ENCODE data around the gene SLC47A2.

SLC47A2 gene

DNA sequence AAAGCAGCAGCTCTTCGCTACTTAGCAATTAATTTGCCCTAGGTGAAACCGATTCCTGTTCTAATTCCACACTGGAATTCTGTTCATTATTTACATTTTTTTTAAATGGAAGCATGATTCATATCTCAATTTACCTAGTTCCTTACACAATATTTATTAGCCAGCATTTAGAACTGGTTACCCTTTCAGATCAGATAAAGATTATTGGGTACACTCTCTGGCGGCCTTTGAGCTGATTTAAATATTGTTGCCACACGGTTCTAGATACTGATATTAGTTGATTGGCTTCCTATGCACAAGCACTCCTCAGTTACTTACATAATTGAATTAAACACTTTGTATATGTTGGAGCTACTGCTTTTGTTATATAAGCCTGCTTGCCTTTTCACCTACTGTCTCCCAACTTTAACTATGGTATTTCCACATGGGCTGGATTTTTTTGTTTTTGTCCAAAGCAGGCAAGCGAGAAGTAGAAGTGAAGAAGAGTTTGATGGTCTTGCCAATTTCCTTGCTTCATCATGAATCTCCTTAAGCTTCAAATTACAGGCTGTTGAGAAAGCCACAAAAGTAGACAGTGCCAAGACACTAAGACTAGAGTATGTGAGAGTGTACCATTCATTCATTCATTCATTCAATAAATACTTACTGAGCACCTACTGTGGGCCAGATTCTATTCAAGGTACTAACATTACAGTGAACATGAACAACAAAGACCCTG lies 71.7 kb downstream of the SLC47A2 start:
- DNase-seq = no peak

DNA sequence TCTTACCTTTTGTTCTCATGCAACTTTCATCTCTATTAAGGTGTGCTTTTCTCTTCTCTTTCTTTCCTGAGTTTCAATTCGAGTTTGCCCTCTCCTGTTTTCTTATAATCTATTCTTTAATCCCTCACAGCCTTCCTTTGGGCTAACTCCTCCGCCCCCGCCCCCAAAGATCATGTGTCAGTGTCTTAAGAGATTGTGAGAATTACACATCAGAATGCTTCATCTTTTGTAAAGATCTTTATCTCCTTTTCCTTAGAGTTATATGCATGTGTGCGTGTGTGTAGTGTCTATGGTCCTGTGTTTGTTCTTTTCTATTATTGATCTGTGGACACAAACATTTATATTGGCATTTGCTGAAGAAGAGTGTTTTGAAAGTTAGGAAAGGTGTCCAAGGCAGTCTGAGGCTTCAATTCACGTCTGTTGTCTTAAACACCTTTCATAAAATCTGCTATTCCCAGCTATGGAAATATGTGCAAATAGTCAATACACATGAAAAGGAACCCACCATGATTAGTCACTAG lies 74.0 kb downstream of the SLC47A2 start:
- DNase-seq = no peak

DNA sequence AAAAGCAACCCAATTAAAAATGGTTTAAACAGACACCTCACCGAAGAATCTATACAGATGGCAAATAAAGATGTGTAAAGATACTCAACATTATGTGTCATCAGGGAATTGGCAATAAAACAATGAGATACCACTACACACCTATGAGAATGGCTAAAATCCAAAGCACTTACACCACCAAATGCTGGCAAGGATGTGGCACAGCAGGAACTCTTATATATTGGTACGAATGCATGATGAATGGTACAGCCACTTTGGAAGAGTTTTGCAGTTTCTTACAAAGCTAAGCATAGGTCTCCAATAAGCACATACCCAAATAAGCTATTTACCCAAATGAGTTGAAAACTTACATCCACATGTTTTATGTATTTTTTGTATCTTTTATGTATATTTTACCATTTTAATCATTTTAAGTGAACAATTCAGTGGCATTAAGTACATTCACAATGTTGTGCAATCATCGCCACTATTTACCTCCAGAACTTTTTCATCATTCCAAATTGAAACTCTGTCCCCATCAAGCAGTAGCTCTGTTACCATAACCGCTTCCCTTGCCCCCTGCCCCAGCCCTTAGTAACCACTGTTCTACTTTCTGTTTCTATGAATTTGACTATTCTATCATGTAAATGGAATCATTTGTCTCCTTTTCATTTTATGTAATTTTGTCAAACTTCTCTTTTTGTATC lies 74.6 kb downstream of the SLC47A2 start:
- no peak for DNase-seq

DNA sequence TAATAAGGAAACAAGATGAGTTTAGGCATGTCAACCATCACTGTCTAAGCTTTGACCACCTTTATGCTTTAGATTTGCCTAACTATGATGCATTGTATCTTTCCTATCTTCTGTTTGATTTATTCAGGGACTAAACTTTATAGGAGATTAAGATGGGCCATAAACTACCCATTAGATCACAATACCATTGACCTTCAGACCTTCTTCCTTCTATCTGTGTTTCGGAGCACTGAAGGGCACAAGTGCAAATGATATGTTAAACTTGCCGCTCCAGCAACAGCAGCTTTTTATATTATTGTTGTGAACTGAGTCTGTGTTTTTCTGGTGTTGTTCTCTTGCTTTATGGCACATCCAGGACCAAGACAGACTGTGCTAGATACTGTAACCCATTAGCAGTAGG lies 84.5 kb downstream of the SLC47A2 start:
- DNase-seq = no peak

DNA sequence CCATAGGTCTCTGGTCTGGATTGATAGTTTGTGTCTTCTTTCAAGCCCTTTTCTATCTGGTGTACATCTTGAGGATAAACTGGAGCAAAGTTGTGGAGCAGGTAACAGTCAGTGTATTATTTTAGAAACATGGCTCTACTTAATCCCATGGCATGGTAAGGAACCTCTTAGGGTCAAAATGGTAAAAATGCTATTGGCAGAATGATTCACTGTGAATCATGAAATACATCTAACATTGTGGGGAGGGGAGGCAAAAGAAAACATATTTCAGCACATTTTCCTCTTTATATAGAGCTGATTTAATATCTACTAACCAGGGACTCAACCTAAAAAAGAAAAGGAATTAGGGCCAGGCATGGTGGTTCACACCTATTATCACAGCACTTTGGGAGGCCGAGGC lies 85.7 kb downstream of the SLC47A2 start:
- DNase-seq = no peak

DNA sequence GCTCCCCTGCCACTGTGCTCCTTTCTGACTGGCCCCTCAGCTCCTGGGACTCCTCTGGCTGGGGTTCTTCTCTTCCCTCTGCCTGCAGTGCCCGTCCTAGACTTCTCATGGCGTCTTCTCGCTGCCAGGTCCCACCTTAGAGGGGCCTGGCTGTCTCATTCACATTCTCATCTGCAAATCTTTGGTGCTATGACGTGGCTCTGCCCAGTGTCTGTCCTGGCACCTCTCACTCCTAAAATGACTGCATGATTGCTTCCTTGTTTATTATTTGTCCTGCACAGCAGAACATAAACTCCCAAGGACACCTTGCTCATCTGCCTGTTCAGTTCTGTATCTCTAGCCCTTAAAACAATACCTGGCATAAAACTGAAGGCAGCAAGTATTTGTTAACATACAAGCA lies 86.3 kb downstream of the SLC47A2 start:
- no peak for DNase-seq

DNA sequence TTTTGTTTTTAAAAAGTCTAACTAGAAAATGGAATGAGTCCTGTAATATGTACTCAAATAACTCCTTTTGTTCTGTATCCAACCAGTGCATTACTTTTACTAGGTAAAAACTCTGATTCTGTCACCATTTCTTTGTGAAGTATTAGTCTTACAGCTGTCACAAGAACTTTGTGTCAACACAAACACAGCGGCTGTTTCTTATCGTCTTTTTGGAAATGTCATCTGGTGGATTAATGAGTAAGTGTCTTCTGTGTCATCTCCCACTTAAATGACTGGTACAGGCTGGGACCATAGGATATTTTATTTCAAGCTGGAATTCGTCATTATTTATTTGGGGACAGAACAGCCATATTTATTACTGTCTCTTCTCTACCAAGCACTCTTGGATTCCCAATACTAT lies 86.9 kb downstream of the SLC47A2 start:
- no peak for DNase-seq

Data from fibroblast of skin of scalp (primary cell).